ENCODE measurements around the gene MICB.
"Not testable (repeated sequence)": the region's sequence is repeated elsewhere in the genome, so short reads cannot be mapped to it uniquely, and the experiment has no call there.

Gene MICB

DNA sequence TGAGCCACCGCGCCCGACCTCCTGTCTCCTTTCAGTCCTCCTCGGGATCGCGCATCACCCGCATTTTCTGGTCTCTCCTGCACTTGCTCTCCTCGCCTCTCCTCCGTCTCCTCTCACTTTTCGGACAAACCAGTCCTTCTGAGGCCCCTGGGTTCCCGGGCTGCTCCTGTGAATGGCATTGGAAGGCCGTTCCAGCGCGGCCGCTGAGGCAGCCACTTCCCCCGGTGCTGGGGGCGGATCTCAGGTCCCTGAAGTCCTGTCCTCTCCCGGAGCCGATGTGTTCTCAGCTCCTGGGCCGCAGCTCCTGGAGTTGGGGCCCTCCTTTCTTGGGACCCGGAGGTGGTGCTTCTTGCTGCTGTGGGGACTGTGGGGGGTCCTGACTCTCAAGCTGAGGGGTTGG is 803 bp downstream of the MICB start:
- no peak overlapping the region for H3K9ac ChIP-seq
- no peaks in the 10 kb centered on the region for H3K4me1 ChIP-seq
- no peaks in the 10 kb centered on the region for H3K36me3 ChIP-seq (ENCODE audit: control insufficient read depth, insufficient read depth, low read length)
- H2AFZ ChIP-seq: peak overlapping the region; percentile 72
- H3K79me2 ChIP-seq: no peaks in the 10 kb centered on the region
- H3K27me3 ChIP-seq (ENCODE audit: control insufficient read depth, insufficient read depth, low read length): no peaks in the 10 kb centered on the region
- H3K27ac ChIP-seq: no peak overlapping the region
- TF ChIP-seq, protein P1, sequence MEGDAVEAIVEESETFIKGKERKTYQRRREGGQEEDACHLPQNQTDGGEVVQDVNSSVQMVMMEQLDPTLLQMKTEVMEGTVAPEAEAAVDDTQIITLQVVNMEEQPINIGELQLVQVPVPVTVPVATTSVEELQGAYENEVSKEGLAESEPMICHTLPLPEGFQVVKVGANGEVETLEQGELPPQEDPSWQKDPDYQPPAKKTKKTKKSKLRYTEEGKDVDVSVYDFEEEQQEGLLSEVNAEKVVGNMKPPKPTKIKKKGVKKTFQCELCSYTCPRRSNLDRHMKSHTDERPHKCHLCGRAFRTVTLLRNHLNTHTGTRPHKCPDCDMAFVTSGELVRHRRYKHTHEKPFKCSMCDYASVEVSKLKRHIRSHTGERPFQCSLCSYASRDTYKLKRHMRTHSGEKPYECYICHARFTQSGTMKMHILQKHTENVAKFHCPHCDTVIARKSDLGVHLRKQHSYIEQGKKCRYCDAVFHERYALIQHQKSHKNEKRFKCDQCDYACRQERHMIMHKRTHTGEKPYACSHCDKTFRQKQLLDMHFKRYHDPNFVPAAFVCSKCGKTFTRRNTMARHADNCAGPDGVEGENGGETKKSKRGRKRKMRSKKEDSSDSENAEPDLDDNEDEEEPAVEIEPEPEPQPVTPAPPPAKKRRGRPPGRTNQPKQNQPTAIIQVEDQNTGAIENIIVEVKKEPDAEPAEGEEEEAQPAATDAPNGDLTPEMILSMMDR (IDR thresholded peaks at IDR 0.05): no peak
- no peaks in the 10 kb centered on the region for H3K9me3 ChIP-seq (ENCODE audit: control insufficient read depth, low read length)
- H3K4me3 ChIP-seq (ENCODE audit: low read depth, low read length): peak overlapping the region; percentile 14
- H3K4me2 ChIP-seq (ENCODE audit: low read length): peak overlapping the region; percentile 38

DNA sequence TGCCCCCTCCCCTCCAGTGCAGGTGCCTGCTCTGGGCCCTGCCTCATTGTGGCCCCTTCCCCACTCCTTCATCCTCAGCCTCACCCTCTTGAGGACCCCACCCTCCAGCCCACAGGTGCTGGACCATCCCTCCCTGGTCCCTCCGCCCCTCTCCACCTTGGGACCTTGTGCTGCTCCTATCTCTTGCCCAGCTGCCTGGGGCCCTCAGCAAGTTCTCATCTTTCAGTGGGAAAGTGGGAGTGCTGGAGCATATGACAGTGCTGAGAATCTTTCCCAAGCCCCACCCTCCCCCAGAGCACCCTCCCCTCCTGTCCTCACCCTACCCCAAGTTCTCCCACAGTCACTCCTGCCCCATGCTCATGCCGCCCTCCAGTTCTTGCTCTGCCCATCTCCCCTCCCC is 1.7 kb downstream of the MICB start:
- H3K27ac ChIP-seq; H3K9me3 ChIP-seq (ENCODE audit: control insufficient read depth, low read length); H3K4me1 ChIP-seq: not testable (repeated sequence)

DNA sequence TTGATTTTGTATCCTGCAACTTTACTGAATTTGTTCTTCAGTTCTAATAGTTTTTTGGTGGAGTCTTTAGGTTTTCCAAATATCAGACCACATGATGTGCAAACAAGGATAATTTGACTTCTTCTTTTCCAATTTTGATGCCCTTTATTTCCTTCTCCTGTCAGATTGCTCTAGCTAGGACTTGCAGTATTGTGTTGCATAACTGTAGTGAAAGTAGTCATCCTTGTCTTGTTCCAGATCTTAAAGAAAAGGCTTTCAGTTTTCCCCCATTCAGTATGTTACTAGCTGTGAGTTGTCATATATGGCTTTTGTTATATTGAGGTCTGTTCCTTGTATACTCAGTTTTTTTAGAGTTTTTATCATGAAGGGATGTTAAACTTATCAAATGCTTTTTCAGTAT is 4.6 kb downstream of the MICB start:
- Histone ChIP-seq H3K79me2 (no peaks in the 10 kb centered on the region), H3K27ac (no peak overlapping the region), H3K4me1 (no peaks in the 10 kb centered on the region), H3K4me2 (ENCODE audit: low read length) (no peak overlapping the region), H3K27me3 (ENCODE audit: control insufficient read depth, insufficient read depth, low read length) (no peaks in the 10 kb centered on the region), H2AFZ (no peak overlapping the region), H3K4me3 (ENCODE audit: low read depth, low read length) (no peak overlapping the region), H3K9me3 (ENCODE audit: control insufficient read depth, low read length) (no peaks in the 10 kb centered on the region), H3K36me3 (ENCODE audit: control insufficient read depth, insufficient read depth, low read length) (no peaks in the 10 kb centered on the region), H3K9ac (no peak overlapping the region)
- TF ChIP-seq, protein P1 (IDR thresholded peaks at IDR 0.05): no peak

More for the DNA sequence above, 1.7 kb downstream of the MICB start:
- not testable (repeated sequence) for H3K36me3 ChIP-seq (ENCODE audit: control insufficient read depth, insufficient read depth, low read length); H3K4me3 ChIP-seq (ENCODE audit: low read depth, low read length); H3K9ac ChIP-seq; H2AFZ ChIP-seq; H3K27me3 ChIP-seq (ENCODE audit: control insufficient read depth, insufficient read depth, low read length); H3K4me2 ChIP-seq (ENCODE audit: low read length); H3K79me2 ChIP-seq

DNA sequence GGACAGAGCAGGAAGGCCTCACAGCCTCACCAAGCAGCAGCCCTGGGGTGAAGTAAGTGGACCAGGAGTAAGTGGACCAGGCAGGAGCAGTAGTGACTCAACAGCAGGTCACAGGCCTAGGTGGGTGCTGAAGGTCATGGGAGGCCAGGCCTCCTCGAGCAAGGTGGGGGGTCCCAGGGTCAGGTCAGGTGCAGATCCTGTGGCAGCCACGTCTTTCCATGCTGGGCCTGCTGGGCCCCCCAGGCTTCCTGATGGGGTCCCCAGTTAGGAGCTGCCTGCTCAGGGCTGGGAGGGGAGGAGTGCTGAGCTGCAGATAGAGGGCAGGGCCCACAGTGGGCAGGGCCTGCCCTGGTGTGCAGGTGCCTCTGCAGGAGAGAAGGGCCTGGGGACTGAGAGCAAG is 11.1 kb downstream of the MICB start:
- H3K9ac ChIP-seq; H3K4me3 ChIP-seq (ENCODE audit: low read depth, low read length); H3K79me2 ChIP-seq; H3K36me3 ChIP-seq (ENCODE audit: control insufficient read depth, insufficient read depth, low read length); H3K4me2 ChIP-seq (ENCODE audit: low read length); H3K9me3 ChIP-seq (ENCODE audit: control insufficient read depth, low read length); H3K4me1 ChIP-seq; H3K27ac ChIP-seq; H3K27me3 ChIP-seq (ENCODE audit: control insufficient read depth, insufficient read depth, low read length); H2AFZ ChIP-seq: not testable (repeated sequence)

DNA sequence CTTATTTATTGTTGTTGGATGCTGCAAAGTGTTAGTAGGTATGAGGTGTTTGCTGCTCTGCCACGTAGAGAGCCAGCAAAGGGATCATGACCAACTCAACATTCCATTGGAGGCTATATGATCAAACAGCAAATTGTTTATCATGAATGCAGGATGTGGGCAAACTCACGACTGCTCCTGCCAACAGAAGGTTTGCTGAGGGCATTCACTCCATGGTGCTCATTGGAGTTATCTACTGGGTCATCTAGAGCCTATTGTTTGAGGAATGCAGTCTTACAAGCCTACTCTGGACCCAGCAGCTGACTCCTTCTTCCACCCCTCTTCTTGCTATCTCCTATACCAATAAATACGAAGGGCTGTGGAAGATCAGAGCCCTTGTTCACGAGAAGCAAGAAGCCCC is 12.1 kb downstream of the MICB start:
- no peak overlapping the region for H3K27ac ChIP-seq
- no peaks in the 10 kb centered on the region for H3K36me3 ChIP-seq (ENCODE audit: control insufficient read depth, insufficient read depth, low read length)
- H2AFZ ChIP-seq: no peak overlapping the region
- H3K4me2 ChIP-seq (ENCODE audit: low read length): no peak overlapping the region
- H3K27me3 ChIP-seq (ENCODE audit: control insufficient read depth, insufficient read depth, low read length): no peaks in the 10 kb centered on the region
- no peaks in the 10 kb centered on the region for H3K79me2 ChIP-seq
- H3K9ac ChIP-seq: no peak overlapping the region
- H3K4me3 ChIP-seq (ENCODE audit: low read depth, low read length): no peak overlapping the region
- no peaks in the 10 kb centered on the region for H3K4me1 ChIP-seq
- H3K9me3 ChIP-seq (ENCODE audit: control insufficient read depth, low read length): no peaks in the 10 kb centered on the region
- TF ChIP-seq, protein P1 (IDR thresholded peaks at IDR 0.05): no peak

DNA sequence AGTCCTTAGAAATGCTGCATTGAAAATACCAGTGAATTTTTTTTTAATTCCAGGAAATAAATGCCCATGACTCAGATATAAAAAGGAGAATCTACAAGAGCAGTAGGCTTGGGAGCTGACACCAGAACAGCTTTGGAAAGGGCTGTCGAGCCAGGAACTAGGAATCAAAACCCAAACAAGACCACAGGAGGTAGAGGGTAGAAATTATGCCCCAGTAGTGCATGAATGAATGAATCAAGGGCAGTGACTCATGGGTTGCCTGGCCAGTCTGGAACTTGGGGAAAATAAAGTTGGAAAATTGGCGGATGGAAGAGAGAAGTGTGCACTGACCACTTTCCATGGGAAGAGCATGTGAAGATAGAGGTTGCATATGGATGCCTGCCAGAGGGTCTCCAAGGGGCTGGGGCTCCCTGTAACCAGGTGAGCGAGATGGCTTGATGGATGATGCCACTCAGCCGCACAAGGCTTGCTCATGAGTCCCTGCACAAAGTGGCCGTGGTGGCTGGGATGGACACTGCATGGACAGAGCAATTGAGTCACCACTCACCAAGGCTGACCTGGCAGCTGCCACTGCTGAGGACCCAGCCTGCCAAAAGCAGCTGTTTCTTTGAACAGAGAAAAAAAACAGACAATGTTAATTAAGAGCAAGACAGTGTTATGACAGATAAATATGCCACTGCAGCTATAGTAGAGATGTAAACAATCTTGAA is 15.7 kb downstream of the MICB start:
- no peaks in the 10 kb centered on the region for H3K79me2 ChIP-seq
- no peak overlapping the region for H3K27ac ChIP-seq
- H3K4me3 ChIP-seq (ENCODE audit: low read depth, low read length): no peak overlapping the region
- no peaks in the 10 kb centered on the region for H3K27me3 ChIP-seq (ENCODE audit: control insufficient read depth, insufficient read depth, low read length)
- TF ChIP-seq, protein P1 (IDR thresholded peaks at IDR 0.05): no peak
- H3K4me2 ChIP-seq (ENCODE audit: low read length): no peak overlapping the region
- H3K36me3 ChIP-seq (ENCODE audit: control insufficient read depth, insufficient read depth, low read length): no peaks in the 10 kb centered on the region
- no peak overlapping the region for H2AFZ ChIP-seq
- no peaks in the 10 kb centered on the region for H3K9me3 ChIP-seq (ENCODE audit: control insufficient read depth, low read length)
- no peaks in the 10 kb centered on the region for H3K4me1 ChIP-seq
- H3K9ac ChIP-seq: no peak overlapping the region

All from parathyroid adenoma (tissue), 2 donors.